ENCODE results near the gene DUOXA2.

The DUOXA2 gene

DNA sequence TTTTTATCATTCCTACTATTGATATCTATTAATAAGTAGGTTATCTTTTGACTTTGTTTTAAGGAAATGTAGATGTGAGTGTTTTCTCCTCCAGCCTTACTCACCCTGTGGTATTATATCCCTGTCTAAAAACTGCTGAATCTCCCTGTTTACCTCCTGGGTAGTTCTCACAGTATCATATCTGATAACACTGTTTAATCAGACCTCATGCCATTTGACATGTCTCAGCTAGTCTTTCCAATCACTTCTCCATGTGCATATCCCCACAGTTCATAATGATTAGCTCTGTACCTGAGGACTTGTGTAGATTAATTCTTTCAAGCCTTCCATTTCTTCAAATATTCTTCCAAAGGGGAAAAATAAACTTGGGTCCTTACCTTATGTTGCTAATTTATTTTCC is 30.9 kb upstream of the DUOXA2 start:
- Histone ChIP-seq H3K36me3 (ENCODE audit: control insufficient read depth, insufficient read depth, low read length) (no peaks in the 10 kb centered on the region), H3K4me3 (ENCODE audit: extremely low read depth, insufficient read depth, low read length, poor library complexity, severe bottlenecking) (no peak overlapping the region), H3K4me1 (ENCODE audit: control insufficient read depth, insufficient read depth, low read length, poor library complexity, severe bottlenecking) (peaks cover 5% of the 10 kb centered on the region), H3K27ac (ENCODE audit: low read depth, low read length, severe bottlenecking) (no peak overlapping the region), H3K9me3 (ENCODE audit: control insufficient read depth, low read length) (no peaks in the 10 kb centered on the region)

DNA sequence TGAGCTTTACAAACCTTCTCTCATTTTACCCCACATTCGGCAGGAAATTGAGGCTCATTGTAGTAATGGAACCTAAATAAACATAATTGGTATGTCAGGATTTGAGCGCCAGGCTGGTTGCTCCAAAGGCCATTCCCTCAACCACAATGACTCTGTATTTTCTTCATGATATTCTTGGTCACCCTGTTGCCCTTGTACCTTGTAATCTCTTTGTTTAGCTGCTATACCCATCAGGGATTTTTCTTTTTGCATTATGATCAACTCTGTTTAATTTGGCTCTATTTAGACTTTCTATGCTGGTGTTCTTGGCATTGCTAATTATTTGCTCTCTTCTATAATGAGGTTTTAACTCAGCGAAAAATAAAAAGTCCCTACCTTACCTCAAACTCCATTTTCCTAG is 30.0 kb upstream of the DUOXA2 start:
- WGBS, 2 experiments (ENCODE audit: insufficient coverage in 2 of 2): 80 to 100% methylated on average over 1 of the region's 3 CpGs
- H3K27ac ChIP-seq (ENCODE audit: low read depth, low read length, severe bottlenecking): no peak overlapping the region
- H3K36me3 ChIP-seq (ENCODE audit: control insufficient read depth, insufficient read depth, low read length): no peaks in the 10 kb centered on the region
- peaks cover 13% of the 10 kb centered on the region for H3K4me1 ChIP-seq (ENCODE audit: control insufficient read depth, insufficient read depth, low read length, poor library complexity, severe bottlenecking)
- no peak overlapping the region for H3K4me3 ChIP-seq (ENCODE audit: extremely low read depth, insufficient read depth, low read length, poor library complexity, severe bottlenecking)
- H3K9me3 ChIP-seq (ENCODE audit: control insufficient read depth, low read length): no peaks in the 10 kb centered on the region

DNA sequence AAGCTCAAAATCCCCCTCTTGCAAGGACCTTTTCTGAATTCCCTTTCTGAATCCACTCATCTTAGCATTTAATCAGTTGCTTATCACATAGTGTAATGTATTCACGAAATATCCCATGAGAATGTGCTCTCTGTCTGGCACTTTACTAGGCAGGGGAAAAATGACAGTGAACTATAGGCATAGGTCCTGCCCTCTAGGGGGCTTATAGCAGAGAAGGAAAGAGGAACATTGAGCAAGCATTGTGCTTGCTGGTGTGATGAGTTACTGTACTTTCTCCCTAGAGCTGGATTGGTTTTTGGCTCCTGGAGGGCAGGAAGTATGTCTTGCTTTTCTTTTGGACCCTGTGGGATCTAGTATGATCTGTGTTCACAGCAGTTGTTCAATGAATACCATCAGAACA is 26.6 kb upstream of the DUOXA2 start:
- Histone ChIP-seq H3K4me3 (ENCODE audit: extremely low read depth, insufficient read depth, low read length, poor library complexity, severe bottlenecking) (no peak overlapping the region), H3K9me3 (ENCODE audit: control insufficient read depth, low read length) (no peaks in the 10 kb centered on the region), H3K36me3 (ENCODE audit: control insufficient read depth, insufficient read depth, low read length) (no peaks in the 10 kb centered on the region), H3K4me1 (ENCODE audit: control insufficient read depth, insufficient read depth, low read length, poor library complexity, severe bottlenecking) (peaks cover 18% of the 10 kb centered on the region), H3K27ac (ENCODE audit: low read depth, low read length, severe bottlenecking) (no peak overlapping the region)
- 100% methylated on average over 1 of the region's 1 CpG for WGBS, 2 experiments (ENCODE audit: insufficient coverage in 2 of 2)

DNA sequence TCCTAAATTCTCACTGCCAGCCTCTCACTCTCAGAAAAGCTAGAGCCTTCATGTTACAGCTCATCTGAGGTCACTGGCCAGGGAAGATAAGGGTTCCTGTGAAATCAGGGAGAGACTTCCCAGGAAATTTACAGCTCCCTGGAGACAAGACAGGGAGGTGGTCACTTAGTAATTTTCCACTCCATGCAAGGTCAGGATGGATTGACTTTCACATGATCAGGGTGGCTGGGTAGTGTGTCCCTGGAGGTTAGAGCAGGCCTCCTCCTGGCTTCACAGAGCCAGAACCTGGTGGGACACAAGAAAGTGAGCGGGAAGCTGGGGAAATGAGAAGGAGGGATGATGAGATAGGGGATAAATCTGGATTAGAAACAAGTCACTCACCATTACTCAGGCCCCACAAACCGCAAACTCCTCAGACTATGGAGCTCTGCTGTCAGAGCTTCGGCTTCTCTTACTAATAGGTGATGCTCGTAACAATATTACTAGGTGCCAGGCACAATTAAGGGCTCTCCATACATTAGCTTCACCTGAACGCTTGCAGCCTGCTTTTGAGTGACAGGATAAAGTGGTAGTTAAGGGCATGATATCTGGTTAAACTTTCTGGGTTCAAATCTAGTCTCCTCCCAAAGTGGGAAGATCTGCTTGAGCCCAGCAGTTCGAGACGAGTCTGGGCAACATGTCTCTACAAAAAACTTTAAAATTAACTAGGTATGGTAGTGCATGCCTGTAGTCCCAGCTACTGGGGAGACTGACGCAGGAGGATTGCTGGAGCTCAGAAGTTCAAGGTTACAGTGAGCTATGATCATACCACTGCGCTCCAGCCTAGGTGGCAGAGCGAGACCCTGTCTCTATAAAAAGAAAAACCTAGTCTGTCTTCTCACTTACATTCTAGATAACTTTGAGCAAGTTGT is 25.1 kb upstream of the DUOXA2 start:
- Histone ChIP-seq H3K27ac (ENCODE audit: low read depth, low read length, severe bottlenecking) (peak overlapping the region; percentile 39), H3K4me3 (ENCODE audit: extremely low read depth, insufficient read depth, low read length, poor library complexity, severe bottlenecking) (no peak overlapping the region), H3K9me3 (ENCODE audit: control insufficient read depth, low read length) (no peaks in the 10 kb centered on the region), H3K4me1 (ENCODE audit: control insufficient read depth, insufficient read depth, low read length, poor library complexity, severe bottlenecking) (peaks cover 16% of the 10 kb centered on the region), H3K36me3 (ENCODE audit: control insufficient read depth, insufficient read depth, low read length) (no peaks in the 10 kb centered on the region)
- WGBS, 2 experiments (ENCODE audit: insufficient coverage in 2 of 2): 100% methylated on average over 3 to 4 of the region's 10 CpGs

DNA sequence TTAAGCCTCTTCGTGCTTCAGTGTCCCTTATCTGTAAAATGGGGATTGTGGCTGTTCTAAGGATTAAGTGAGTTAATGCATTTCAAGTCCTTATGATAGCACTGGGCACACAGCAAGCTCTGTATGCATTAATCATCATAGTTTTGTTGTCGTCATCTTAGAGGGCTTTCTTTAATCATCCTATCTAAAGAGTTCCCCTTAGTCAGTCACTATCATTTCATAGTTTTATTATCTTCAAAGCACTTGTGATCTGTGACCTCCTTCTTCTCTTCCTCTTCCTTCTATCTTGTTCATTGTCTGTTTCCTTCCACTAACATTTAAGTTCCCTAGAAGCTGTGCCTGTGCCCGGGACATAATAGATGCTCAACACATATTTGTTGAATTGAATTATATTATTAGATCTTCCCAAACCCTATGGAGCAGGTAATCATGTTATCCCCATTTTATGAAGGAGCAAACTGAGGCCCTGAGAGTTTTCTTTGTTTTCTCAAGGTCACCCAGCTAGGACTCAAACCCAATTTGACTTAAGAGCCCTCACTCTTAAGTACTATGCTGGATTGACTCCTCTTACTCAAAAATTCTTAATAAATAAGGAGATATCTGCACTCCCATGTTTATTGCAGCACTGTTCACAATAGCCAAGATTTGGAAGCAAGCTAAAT is 24.3 kb upstream of the DUOXA2 start:
- Histone ChIP-seq H3K4me1 (ENCODE audit: control insufficient read depth, insufficient read depth, low read length, poor library complexity, severe bottlenecking) (peaks cover 17% of the 10 kb centered on the region), H3K36me3 (ENCODE audit: control insufficient read depth, insufficient read depth, low read length) (no peaks in the 10 kb centered on the region), H3K27ac (ENCODE audit: low read depth, low read length, severe bottlenecking) (no peak overlapping the region), H3K4me3 (ENCODE audit: extremely low read depth, insufficient read depth, low read length, poor library complexity, severe bottlenecking) (no peak overlapping the region), H3K9me3 (ENCODE audit: control insufficient read depth, low read length) (no peaks in the 10 kb centered on the region)
- 89 to 100% methylated on average over 1 of the region's 3 CpGs for WGBS, 2 experiments (ENCODE audit: insufficient coverage in 2 of 2)

DNA sequence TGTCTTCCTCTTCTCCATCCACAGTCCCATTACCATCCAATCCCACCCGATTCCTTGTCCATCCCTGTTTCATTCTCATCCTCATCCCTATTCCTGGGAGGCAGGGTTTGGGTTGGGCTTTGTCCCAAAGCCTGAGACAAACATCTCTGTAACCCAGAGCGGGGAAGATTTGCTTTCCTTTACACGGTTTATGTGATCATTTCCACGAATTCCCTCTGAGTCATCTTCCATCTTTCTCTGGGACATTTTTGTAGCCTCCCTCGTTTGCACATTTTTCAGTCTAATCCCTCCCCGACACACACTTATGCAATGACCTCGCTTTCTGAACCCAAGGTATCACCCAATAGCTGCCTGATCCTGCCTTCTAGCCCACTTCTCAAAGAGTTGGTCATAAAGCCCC is 23.0 kb upstream of the DUOXA2 start:
- 58 to 78% methylated on average over 5 to 7 of the region's 7 CpGs for WGBS, 2 experiments (ENCODE audit: insufficient coverage in 2 of 2)
- no peaks in the 10 kb centered on the region for H3K36me3 ChIP-seq (ENCODE audit: control insufficient read depth, insufficient read depth, low read length)
- H3K4me3 ChIP-seq (ENCODE audit: extremely low read depth, insufficient read depth, low read length, poor library complexity, severe bottlenecking): no peak overlapping the region
- H3K27ac ChIP-seq (ENCODE audit: low read depth, low read length, severe bottlenecking): no peak overlapping the region
- no peaks in the 10 kb centered on the region for H3K9me3 ChIP-seq (ENCODE audit: control insufficient read depth, low read length)
- peaks cover 17% of the 10 kb centered on the region for H3K4me1 ChIP-seq (ENCODE audit: control insufficient read depth, insufficient read depth, low read length, poor library complexity, severe bottlenecking)

DNA sequence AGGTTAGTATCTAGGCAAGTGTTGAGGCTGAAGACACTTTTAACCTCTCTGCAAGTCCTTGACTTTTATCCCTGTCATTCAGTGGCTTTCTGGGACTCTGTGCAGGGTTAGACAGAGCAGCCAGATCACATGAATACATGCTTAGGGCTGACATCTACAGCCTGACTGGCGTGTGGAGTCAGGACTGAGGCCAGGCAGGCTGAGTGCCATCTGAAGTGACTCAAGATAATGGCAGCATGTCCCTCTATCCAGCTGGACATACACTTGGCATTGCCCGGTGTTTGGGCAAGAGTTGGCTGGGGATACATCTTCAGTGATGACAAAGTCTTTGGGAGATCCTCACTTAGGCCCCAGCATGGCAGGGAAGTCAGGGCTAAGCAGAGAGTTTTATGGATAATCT is 22.6 kb upstream of the DUOXA2 start:
- Histone ChIP-seq H3K9me3 (ENCODE audit: control insufficient read depth, low read length) (no peaks in the 10 kb centered on the region), H3K36me3 (ENCODE audit: control insufficient read depth, insufficient read depth, low read length) (no peaks in the 10 kb centered on the region), H3K27ac (ENCODE audit: low read depth, low read length, severe bottlenecking) (no peak overlapping the region), H3K4me1 (ENCODE audit: control insufficient read depth, insufficient read depth, low read length, poor library complexity, severe bottlenecking) (peaks cover 17% of the 10 kb centered on the region), H3K4me3 (ENCODE audit: extremely low read depth, insufficient read depth, low read length, poor library complexity, severe bottlenecking) (no peak overlapping the region)
- WGBS, 2 experiments (ENCODE audit: insufficient coverage in 2 of 2): 94 to 100% methylated on average over 2 of the region's 2 CpGs

DNA sequence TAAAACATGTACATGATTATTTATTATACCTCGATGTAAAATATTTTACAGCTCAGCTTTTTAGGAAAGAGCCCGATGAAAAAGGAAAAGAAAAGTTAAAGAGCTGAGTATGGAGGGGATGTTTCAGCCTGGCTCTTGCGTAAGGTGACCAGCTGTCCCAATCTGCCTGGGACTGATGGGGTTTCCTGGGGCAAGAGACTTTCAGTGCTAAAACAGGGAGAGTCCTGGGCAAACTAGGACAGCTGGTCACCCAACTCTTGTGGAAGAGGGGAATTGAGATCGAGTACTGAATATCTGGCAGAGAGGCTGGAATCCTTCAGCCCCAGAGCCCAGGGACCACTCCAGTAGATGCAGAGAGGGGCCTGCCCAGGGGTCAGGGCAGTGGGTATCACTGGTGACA is 21.1 kb upstream of the DUOXA2 start:
- peaks cover 17% of the 10 kb centered on the region for H3K4me1 ChIP-seq (ENCODE audit: control insufficient read depth, insufficient read depth, low read length, poor library complexity, severe bottlenecking)
- H3K4me3 ChIP-seq (ENCODE audit: extremely low read depth, insufficient read depth, low read length, poor library complexity, severe bottlenecking): no peak overlapping the region
- no peaks in the 10 kb centered on the region for H3K36me3 ChIP-seq (ENCODE audit: control insufficient read depth, insufficient read depth, low read length)
- WGBS, 2 experiments (ENCODE audit: insufficient coverage in 2 of 2): 88 to 94% methylated on average over 2 to 3 of the region's 4 CpGs
- no peak overlapping the region for H3K27ac ChIP-seq (ENCODE audit: low read depth, low read length, severe bottlenecking)
- H3K9me3 ChIP-seq (ENCODE audit: control insufficient read depth, low read length): no peaks in the 10 kb centered on the region

DNA sequence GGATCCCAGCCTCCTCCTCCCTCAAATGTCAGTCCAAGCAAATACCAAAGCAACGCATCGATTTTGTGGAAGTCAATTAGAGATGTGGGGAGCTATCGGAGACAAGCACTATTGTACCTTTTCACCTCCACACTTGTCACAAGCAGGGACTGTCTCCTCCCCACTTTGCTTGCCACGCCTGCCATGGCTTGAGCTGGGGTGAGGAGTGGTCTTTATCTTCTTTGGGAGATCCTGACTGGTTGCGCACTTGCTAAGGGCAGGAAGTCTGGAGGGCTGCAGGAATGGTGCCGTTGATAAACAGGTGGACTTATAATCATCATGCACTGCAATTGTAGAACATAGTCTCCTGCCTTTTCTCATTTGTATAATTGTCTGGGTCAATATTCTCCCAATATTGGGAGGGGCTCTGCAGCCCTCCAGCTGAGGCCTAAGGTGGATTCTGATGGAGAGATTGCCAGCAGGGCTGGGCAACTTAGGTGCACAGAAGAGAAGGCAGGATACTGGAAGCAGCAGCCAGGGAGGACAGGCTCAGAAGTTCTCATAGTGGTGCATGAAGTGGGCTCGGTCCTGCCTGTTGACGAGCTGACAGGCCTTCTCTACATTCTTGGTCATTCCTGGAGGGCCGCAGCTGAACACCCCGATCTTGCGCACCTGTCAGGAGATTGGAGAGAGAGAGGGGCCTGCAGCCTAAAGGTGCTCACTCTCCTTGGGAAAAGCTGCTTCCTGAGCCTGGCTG is 20.3 kb upstream of the DUOXA2 start:
- Histone ChIP-seq H3K27ac (ENCODE audit: low read depth, low read length, severe bottlenecking) (no peak overlapping the region), H3K36me3 (ENCODE audit: control insufficient read depth, insufficient read depth, low read length) (no peaks in the 10 kb centered on the region), H3K9me3 (ENCODE audit: control insufficient read depth, low read length) (no peaks in the 10 kb centered on the region), H3K4me3 (ENCODE audit: extremely low read depth, insufficient read depth, low read length, poor library complexity, severe bottlenecking) (no peak overlapping the region), H3K4me1 (ENCODE audit: control insufficient read depth, insufficient read depth, low read length, poor library complexity, severe bottlenecking) (peaks cover 12% of the 10 kb centered on the region)
- 89 to 97% methylated on average over 7 to 8 of the region's 11 CpGs for WGBS, 2 experiments (ENCODE audit: insufficient coverage in 2 of 2)

DNA sequence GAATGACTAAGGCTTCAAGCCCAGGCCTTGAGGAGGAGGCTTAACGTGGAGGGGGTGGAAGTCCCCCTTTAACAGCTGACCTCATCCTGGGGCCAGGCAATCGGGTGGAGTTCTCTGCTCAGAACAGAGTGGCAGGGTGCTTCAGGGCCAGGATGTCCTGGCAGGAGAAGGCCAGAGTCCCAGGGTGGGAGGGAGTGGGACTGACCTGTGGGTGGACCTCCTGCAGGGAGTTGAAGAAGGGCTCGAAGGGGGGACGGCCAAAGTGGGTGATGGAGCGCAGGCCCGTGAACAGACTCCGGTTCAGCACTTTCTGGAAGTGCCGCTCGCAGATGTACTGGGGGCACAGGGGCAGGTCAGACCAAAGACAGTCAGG is 19.8 kb upstream of the DUOXA2 start:
- Histone ChIP-seq H3K9me3 (ENCODE audit: control insufficient read depth, low read length) (no peaks in the 10 kb centered on the region), H3K4me3 (ENCODE audit: extremely low read depth, insufficient read depth, low read length, poor library complexity, severe bottlenecking) (no peak overlapping the region), H3K27ac (ENCODE audit: low read depth, low read length, severe bottlenecking) (no peak overlapping the region), H3K36me3 (ENCODE audit: control insufficient read depth, insufficient read depth, low read length) (no peaks in the 10 kb centered on the region), H3K4me1 (ENCODE audit: control insufficient read depth, insufficient read depth, low read length, poor library complexity, severe bottlenecking) (peaks cover 8% of the 10 kb centered on the region)
- 84 to 88% methylated on average over 8 to 9 of the region's 9 CpGs for WGBS, 2 experiments (ENCODE audit: insufficient coverage in 2 of 2)

Data from mesodermal cell (in vitro differentiated cells).